Smooth muscle cell of the brain vasculature (primary cell): Measurements from ENCODE around the gene RFLNA.

Experiments used
- DNase-seq: peaks from one replicate; pipeline ENCODE4 v3.0.0-alpha.2; 2012; ENCODE audit warnings: low read depth, low spot score

The RFLNA gene

GRCh38 chr12:124336742-124337520 lies 42.0 kb downstream of the RFLNA start:
- DNase-seq: no peak

- DNase-seq: no peak
These were observed 42.7 kb downstream of the RFLNA start for GRCh38 chr12:124337622-124338021.

GRCh38 chr12:124338448-124338847 lies 43.6 kb downstream of the RFLNA start:
- DNase-seq: no peak

GRCh38 chr12:124338876-124339603 lies 44.1 kb downstream of the RFLNA start:
- DNase-seq: no peak

- DNase-seq: no peak
These were observed 45.4 kb downstream of the RFLNA start for GRCh38 chr12:124340080-124340900.

GRCh38 chr12:124341645-124342069 lies 46.8 kb downstream of the RFLNA start:
- no peak for DNase-seq

- DNase-seq: no peak
These were observed 49.1 kb downstream of the RFLNA start for GRCh38 chr12:124344022-124344421.

GRCh38 chr12:124344526-124344925 lies 49.6 kb downstream of the RFLNA start:
- no peak for DNase-seq

- DNase-seq: no peak
These were observed 50.9 kb downstream of the RFLNA start for GRCh38 chr12:124345795-124346194.

- no peak for DNase-seq
These were observed 51.7 kb downstream of the RFLNA start for GRCh38 chr12:124346425-124347168.

GRCh38 chr12:124347335-124347734 lies 52.4 kb downstream of the RFLNA start:
- DNase-seq: no peak

- DNase-seq: no peak
These were observed 53.1 kb downstream of the RFLNA start for GRCh38 chr12:124347805-124348658.

GRCh38 chr12:124348659-124349380 lies 53.9 kb downstream of the RFLNA start:
- DNase-seq: no peak

GRCh38 chr12:124350491-124350890 lies 55.6 kb downstream of the RFLNA start:
- DNase-seq: no peak

GRCh38 chr12:124351422-124351821 lies 56.5 kb downstream of the RFLNA start:
- no peak for DNase-seq

- no peak for DNase-seq
These were observed 57.4 kb downstream of the RFLNA start for GRCh38 chr12:124352257-124352656.

GRCh38 chr12:124352839-124353238 lies 57.9 kb downstream of the RFLNA start:
- no peak for DNase-seq

GRCh38 chr12:124354400-124354799 lies 59.5 kb downstream of the RFLNA start:
- no peak for DNase-seq

- no peak for DNase-seq
These were observed 61.3 kb downstream of the RFLNA start for GRCh38 chr12:124356221-124356620.

- DNase-seq: no peak
These were observed 62.7 kb downstream of the RFLNA start for GRCh38 chr12:124357616-124358015.
